CD14-positive monocyte (primary cell): ENCODE data around the gene CDH23. TPM values are rescaled to one million over a fixed set of nuclear protein-coding genes. Genes with fewer than 3 reads are reported as not detected.

ENCODE experiments used
- DNase-seq, 3 donors: peaks; one replicate each; pipeline ENCODE4 v3.0.0-alpha.2; 2011 to 2022
- H2AFZ ChIP-seq: 2 replicates; pipeline ENCODE4 v1.6.0; 2012; ENCODE audit warnings: mild to moderate bottlenecking, low read depth, low read length, inconsistent platforms; ENCODE audit not compliant: insufficient read depth, poor library complexity, severe bottlenecking
- H3K27ac ChIP-seq, 2 donors: 1 replicate in 1 of 2; 2 replicates in 1 of 2; pipeline ENCODE4 v1.5.1; 2012 to 2013; ENCODE audit warnings: low read length in 2 of 2, control low read depth in 1 of 2, inconsistent platforms in 1 of 2, low read depth in 1 of 2, mild to moderate bottlenecking in 1 of 2
- H3K27me3 ChIP-seq, 2 donors: one replicate each; pipeline versions ENCODE4 v1.6.0 to v1.6.1; 2011 to 2013; ENCODE audit warnings: low read length in 2 of 2; ENCODE audit not compliant: control insufficient read depth in 2 of 2, insufficient read depth in 2 of 2
- H3K36me3 ChIP-seq, 2 donors: replicated peaks in 1 of 2; 1 replicate in 1 of 2; 2 replicates in 1 of 2; pipeline versions ENCODE4 v1.5.1 to v1.6.1; 2012 to 2013; ENCODE audit warnings: low read length in 2 of 2, control low read depth in 1 of 2, inconsistent platforms in 1 of 2, mild to moderate bottlenecking in 1 of 2; ENCODE audit not compliant: insufficient read depth in 2 of 2, control insufficient read depth in 1 of 2
- H3K4me1 ChIP-seq, 2 donors: 1 replicate in 1 of 2; 2 replicates in 1 of 2; pipeline versions ENCODE4 v1.5.1 to v1.6.1; 2012 to 2013; ENCODE audit warnings: low read length in 2 of 2, control low read depth in 1 of 2, inconsistent platforms in 1 of 2, mild to moderate bottlenecking in 1 of 2, moderate library complexity in 1 of 2; ENCODE audit not compliant: insufficient read depth in 2 of 2, control insufficient read depth in 1 of 2
- H3K4me2 ChIP-seq: replicated peaks from 2 replicates; pipeline ENCODE3; 2012; ENCODE audit warnings: low read length, moderate library complexity, mild to moderate bottlenecking; ENCODE audit not compliant: poor library complexity, severe bottlenecking; ENCODE audit errors: extremely low read depth
- H3K4me3 ChIP-seq, 3 experiments: fragments of 200-600 bp in 1 of 3; sonication (generic) in 1 of 3; replicated peaks in 1 of 3; 1 replicate in 2 of 3; 2 replicates in 1 of 3; pipeline ENCODE4 v1.5.1; 2011 to 2013; ENCODE audit warnings: low read length in 3 of 3, mild to moderate bottlenecking in 3 of 3, control low read depth in 2 of 3, low read depth in 2 of 3, inconsistent platforms in 1 of 3, moderate library complexity in 1 of 3
- H3K79me2 ChIP-seq: 2 replicates; pipeline ENCODE4 v1.6.0; 2012; ENCODE audit warnings: mild to moderate bottlenecking, control low read depth, inconsistent platforms, low read length, moderate library complexity; ENCODE audit not compliant: insufficient read depth
- H3K9ac ChIP-seq: 2 replicates; pipeline ENCODE4 v1.6.0; 2017; ENCODE audit warnings: low read length, mild to moderate bottlenecking; ENCODE audit not compliant: insufficient read depth, poor library complexity, severe bottlenecking
- H3K9me3 ChIP-seq, 2 donors: replicated peaks in 1 of 2; 1 replicate in 1 of 2; 2 replicates in 1 of 2; pipeline versions ENCODE4 v1.5.1 to v1.6.1; 2012 to 2013; ENCODE audit warnings: low read length in 2 of 2, control low read depth in 1 of 2; ENCODE audit not compliant: control insufficient read depth in 1 of 2, insufficient read depth in 1 of 2
- H4K20me1 ChIP-seq: 2 replicates; pipeline ENCODE4 v1.6.0; 2012; ENCODE audit warnings: mild to moderate bottlenecking, low read length, control low read depth, moderate library complexity; ENCODE audit not compliant: insufficient read depth
- H3K27ac Mint-ChIP-seq, 7 donors: one replicate each; pipeline ENCODE4 v1.8.0; 2020; ENCODE audit warnings: mild to moderate bottlenecking in 7 of 7, mixed read lengths in 7 of 7, moderate library complexity in 6 of 7, inconsistent platforms in 2 of 7
- H3K27me3 Mint-ChIP-seq, 3 donors: one replicate each; pipeline ENCODE4 v1.8.0; 2021 to 2022; ENCODE audit warnings: low read depth in 3 of 3, mild to moderate bottlenecking in 3 of 3, mixed read lengths in 3 of 3, moderate library complexity in 3 of 3, inconsistent platforms in 1 of 3
- H3K36me3 Mint-ChIP-seq, 2 donors: one replicate each; pipeline ENCODE4 v1.8.0; 2020; ENCODE audit warnings: mixed read lengths in 2 of 2, inconsistent platforms in 1 of 2, mild to moderate bottlenecking in 1 of 2
- H3K4me1 Mint-ChIP-seq: one replicate; pipeline ENCODE4 v1.8.0; 2020; ENCODE audit warnings: mild to moderate bottlenecking, mixed read lengths
- H3K4me3 Mint-ChIP-seq, 2 donors: one replicate each; pipeline ENCODE4 v1.8.0; 2020; ENCODE audit warnings: mild to moderate bottlenecking in 2 of 2, mixed read lengths in 2 of 2, moderate library complexity in 1 of 2
- H3K9me3 Mint-ChIP-seq, 7 donors: one replicate each; pipeline ENCODE4 v1.8.0; 2020 to 2022; ENCODE audit warnings: mixed read lengths in 7 of 7, mild to moderate bottlenecking in 6 of 7, moderate library complexity in 6 of 7, inconsistent platforms in 2 of 7
- CTCF ChIP-seq: fragments of 200-600 bp; IDR thresholded peaks from one replicate; pipeline ENCODE4 v1.8.0; 2022; ENCODE audit warnings: antibody characterized with exemption, mild to moderate bottlenecking
- WGBS: methylation state at CpG from one replicate; pipeline ENCODE4 v1.1.5; 2013; ENCODE audit warnings: missing lambda C conversion rate; ENCODE audit not compliant: insufficient coverage; 5-methylcytosine and 5-hydroxymethylcytosine counted together
- intact Hi-C, 2 donors: fragments of 100-400 bp; cut with micrococcal nuclease; formaldehyde crosslinking; loops; one replicate each; pipeline versions ENCODE4 v1.15.0 to v1.15.1; 2023
- polyA plus RNA-seq, 3 donors: library from polyadenylated mRNA; depleted of rRNA in 1 of 3; unstranded in 2 of 3; stranded (reverse) in 1 of 3; fragments of 300-500 nt in 2 of 3; fragments of >200 nt in 1 of 3; fragmentation: Illumina TruSeq in 2 of 3; gene quantifications; 1 replicate in 2 of 3; 2 replicates in 1 of 3; pipeline ENCODE4 v1.2.3, GENCODE V29; 2012 to 2021

CDH23 gene
- polyA plus RNA-seq, 3 donors, result 8.2 to 36.2 (median 10.5) TPM

- Mint-ChIP-seq H3K36me3 (no peaks in the 10 kb centered on the region), H3K4me1 (peaks cover 3% of the 10 kb centered on the region), H3K27ac (no peak overlapping the region), H3K27me3 (peaks cover 0 to 2% (median 0%) of the 10 kb centered on the region in 3 donors), H3K9me3 (no peaks in the 10 kb centered on the region), H3K4me3 (no peak overlapping the region)
- Histone ChIP-seq H2AFZ (no peak overlapping the region), H3K4me3 (no peak overlapping the region), H3K9ac (no peak overlapping the region), H3K27ac (no peak overlapping the region), H3K27me3 (no peaks in the 10 kb centered on the region), H4K20me1 (no peaks in the 10 kb centered on the region), H3K9me3 (no peaks in the 10 kb centered on the region), H3K36me3 (no peaks in the 10 kb centered on the region), H3K79me2 (no peaks in the 10 kb centered on the region), H3K4me1 (no peaks in the 10 kb centered on the region), H3K4me2 (no peak overlapping the region)
- no peak for DNase-seq
- TF ChIP-seq CTCF, result no peak
- 95% methylated on average over 17 of the region's 19 CpGs for WGBS
- intact Hi-C loops, result no loop called here
These were observed 65.6 kb downstream of the CDH23 start for GRCh38 chr10:71462062-71462935.

- peaks cover 3% of the 10 kb centered on the region for H3K4me1 Mint-ChIP-seq
- no peaks in the 10 kb centered on the region for H3K4me1 ChIP-seq
- H3K27me3 ChIP-seq, result no peaks in the 10 kb centered on the region
- H3K9ac ChIP-seq, result no peak overlapping the region
- H3K4me3 ChIP-seq, result no peak overlapping the region
- no peak overlapping the region for H3K4me3 Mint-ChIP-seq
- H3K4me2 ChIP-seq, result no peak overlapping the region
- no peaks in the 10 kb centered on the region for H3K36me3 ChIP-seq
- no peaks in the 10 kb centered on the region for H3K27me3 Mint-ChIP-seq
- WGBS, result 89% methylated on average over 6 of the region's 7 CpGs
- H3K27ac ChIP-seq, result no peak overlapping the region
- no peak for TF ChIP-seq CTCF
- H4K20me1 ChIP-seq, result no peaks in the 10 kb centered on the region
- no peak for DNase-seq
- H3K9me3 Mint-ChIP-seq, result no peaks in the 10 kb centered on the region
- no peaks in the 10 kb centered on the region for H3K9me3 ChIP-seq
- no peaks in the 10 kb centered on the region for H3K36me3 Mint-ChIP-seq
- no peak overlapping the region for H3K27ac Mint-ChIP-seq
- no peak overlapping the region for H2AFZ ChIP-seq
- intact Hi-C loops, result no loop called here
- H3K79me2 ChIP-seq, result no peaks in the 10 kb centered on the region
These were observed 66.4 kb downstream of the CDH23 start for GRCh38 chr10:71463111-71463510.
